ENCODE data around the gene AMBRA1.

The AMBRA1 gene

GRCh38 chr11:46574656-46575055 lies 19.2 kb downstream of the AMBRA1 start:
- no peak for DNase-seq

DNA sequence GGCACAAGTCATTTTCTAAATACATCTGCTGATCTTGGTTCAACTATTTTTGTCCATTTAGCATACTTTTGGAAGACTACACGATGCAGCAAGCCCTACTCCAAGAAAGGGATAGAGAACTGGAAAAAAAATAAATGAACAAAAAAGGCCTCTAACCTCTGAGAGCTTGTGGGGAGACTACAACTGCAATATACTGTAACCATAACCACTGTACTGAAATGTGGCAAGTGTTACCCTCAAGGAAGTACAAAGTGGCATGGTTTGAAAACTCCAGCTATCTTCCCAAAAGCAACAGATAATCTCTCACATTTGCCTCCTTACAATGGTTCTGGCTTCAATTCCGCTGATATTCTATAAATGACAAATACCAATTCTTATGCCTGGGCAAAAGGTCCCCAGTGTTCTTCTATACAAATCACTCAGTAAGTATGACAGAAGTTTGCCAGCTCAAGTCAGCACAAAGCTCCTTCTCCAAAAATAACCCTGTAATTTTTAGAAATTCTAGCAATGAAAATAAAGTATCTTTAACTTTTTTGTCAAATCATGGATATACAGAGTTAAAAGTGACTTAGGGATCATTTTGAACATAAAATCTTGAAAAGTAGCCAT lies 22.9 kb downstream of the AMBRA1 start:
- no peak for DNase-seq

DNA sequence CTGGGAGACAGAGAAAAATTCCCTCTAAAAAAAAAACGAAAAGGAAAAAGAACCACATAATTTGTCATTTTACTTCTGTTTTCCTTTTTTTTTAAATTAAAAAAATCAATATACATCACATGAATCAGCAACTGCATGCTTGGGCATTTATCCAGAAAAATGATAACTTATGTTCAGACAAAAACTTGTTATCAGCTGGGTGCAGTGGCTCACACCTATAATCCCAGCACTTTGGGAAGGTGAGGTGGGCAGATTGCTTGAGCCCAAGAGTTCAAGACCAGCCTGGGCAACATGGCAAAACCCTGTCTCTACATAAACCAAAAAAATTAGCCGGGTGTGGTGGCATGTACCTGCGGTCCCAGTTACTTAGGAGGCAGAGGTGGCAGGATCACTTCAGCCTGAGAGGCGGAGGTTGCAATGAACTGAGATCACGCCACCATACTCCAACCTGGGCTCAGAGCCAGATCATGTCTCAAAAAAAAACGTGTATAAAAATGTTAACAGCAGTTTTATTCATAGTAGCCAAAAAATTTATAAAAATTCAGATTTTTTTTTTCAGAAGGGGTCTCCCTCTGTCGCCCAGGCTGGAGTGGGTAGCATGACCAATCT lies 28.5 kb downstream of the AMBRA1 start:
- DNase-seq = no peak

GRCh38 chr11:46564459-46564858 lies 29.4 kb downstream of the AMBRA1 start:
- DNase-seq = no peak

GRCh38 chr11:46562527-46562926 lies 31.3 kb downstream of the AMBRA1 start:
- DNase-seq = no peak

GRCh38 chr11:46560300-46560991 lies 33.4 kb downstream of the AMBRA1 start:
- no peak for DNase-seq

GRCh38 chr11:46559815-46560214 lies 34.0 kb downstream of the AMBRA1 start:
- no peak for DNase-seq

- DNase-seq = no peak
These were observed 36.1 kb downstream of the AMBRA1 start for GRCh38 chr11:46557684-46558151.

DNA sequence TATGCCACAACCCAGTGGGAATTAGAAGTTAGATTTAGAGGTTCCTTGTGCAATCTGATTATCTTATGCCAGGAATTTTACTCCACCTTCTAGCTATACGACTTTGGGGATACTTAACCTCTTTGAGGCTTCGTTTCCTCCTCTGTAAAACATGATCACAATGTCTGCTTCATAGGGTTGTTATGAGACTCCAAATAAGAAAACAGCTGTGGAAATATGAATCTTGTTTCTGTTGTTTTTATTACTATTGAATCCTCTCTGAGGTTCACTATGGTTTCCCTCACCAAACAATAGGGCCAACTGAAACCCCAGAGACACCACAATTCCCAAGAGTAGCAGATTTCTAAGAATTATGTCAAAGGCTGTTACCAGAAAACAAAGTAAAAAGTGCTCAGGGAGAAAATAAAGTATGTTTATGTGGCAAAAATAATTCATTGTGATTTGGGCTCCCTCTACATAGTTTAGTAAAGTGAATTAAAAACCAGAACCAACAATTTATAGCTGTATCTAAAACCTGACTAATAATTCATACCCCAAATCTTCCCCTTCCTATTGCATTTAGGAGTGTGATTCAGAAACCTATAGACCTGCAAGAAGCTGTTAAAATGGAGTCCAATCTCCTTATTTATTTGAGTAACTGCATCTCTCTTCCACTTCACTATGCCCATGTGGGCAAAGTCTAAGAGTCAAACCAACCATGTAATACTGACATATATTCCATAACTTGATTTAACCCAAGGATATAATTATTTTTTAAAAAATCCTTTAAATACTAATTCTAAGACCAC lies 38.4 kb downstream of the AMBRA1 start:
- no peak for DNase-seq

- no peak for DNase-seq
These were observed 39.3 kb downstream of the AMBRA1 start for GRCh38 chr11:46554213-46555147.

- no peak for DNase-seq
These were observed 40.0 kb downstream of the AMBRA1 start for GRCh38 chr11:46553814-46554212.

DNA sequence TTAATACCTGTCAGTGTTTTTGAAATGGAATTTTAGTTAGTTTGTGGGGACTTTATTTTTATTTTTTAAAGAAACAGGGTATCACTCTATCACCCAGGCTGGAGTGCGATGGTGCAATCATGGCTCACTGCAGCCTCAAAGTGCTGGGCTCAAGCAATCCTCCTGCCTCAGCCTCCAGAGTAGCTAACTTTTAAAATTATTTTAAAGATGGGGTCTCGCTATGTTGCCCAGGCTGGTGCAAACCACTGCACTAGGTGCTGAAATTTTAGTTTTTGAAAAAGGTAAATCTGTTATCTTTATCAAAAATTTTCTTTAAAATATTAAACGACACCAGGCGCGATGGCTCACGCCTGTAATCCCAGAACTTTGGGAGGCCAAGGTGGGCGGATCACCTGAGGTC lies 42.6 kb downstream of the AMBRA1 start:
- DNase-seq = no peak

- DNase-seq = no peak
These were observed 46.2 kb downstream of the AMBRA1 start for GRCh38 chr11:46547579-46547978.

DNA sequence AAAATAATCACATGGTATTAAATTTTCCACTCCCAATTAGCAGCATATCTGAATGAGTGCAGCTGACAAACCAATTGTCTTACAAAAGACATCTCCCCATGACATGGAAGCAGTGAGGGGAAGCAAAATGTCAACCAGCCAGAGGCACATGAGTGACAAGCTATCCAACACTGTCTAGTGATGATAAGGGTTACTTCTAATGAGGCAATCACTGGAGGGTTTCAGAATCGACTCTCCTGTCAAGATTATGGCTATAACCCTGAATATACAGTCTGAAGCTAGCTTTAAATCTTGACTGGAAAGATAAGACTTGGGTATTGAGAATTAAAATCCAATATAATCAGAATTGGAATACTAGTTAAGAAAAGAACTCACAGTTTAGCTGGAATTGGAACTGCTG lies 50.3 kb downstream of the AMBRA1 start:
- no peak for DNase-seq

GRCh38 chr11:46541593-46542371 lies 52.0 kb downstream of the AMBRA1 start:
- DNase-seq = no peak

GRCh38 chr11:46540807-46541206 lies 53.0 kb downstream of the AMBRA1 start:
- DNase-seq = no peak

DNA sequence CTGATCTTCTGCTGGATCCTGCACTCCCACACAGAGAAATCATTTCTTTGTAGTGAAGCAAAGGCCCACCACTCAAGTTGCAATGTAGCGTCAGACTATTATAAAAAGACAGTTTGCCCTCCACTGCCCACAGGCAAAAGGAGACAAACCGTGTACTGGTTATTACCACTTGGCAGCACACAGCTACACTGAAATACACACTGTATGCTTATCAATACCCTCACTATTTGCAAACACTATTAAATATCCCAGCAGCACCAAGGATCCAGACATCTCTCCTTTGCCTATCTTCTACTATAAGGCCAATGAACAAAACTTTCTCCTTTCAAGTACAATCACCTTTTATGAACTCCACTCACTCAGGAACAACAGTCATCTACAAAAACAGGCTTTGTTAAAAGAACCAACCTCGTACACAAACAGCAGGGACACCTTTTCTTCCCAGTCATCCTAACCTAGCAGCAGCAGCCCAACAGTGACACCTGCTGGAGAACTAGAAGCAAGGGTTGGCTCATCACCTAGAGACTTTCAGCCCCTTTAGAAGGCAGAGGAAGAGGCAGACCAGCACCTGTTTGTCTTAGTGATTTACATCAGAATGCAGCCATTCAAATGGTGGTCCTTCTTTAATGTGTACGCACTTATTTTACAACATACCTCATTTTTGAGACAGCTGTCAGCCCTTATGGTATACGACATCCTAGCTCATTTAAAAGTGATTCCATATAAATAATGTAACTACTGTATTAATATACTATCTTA lies 56.1 kb downstream of the AMBRA1 start:
- DNase-seq = no peak

- no peak for DNase-seq
These were observed 56.7 kb downstream of the AMBRA1 start for GRCh38 chr11:46537121-46537520.

DNA sequence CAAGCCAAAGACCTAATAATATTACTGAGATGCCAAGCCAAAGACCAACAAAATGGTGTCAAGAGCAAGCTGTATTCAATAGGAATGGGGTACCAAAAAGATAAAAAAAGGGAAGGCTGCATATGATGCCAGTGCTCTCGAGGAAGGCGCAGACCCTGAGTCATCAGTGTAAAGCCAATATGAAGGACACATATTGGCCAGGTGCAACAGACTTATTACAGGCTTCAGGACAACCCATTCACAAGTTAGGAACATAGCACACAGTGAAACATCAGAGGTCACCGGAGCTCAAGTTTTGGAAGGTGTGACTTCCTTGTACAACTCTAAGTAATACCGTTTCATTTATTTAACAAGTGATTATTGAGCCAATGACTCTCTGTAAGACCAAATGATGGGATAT lies 58.1 kb downstream of the AMBRA1 start:
- no peak for DNase-seq

DNA sequence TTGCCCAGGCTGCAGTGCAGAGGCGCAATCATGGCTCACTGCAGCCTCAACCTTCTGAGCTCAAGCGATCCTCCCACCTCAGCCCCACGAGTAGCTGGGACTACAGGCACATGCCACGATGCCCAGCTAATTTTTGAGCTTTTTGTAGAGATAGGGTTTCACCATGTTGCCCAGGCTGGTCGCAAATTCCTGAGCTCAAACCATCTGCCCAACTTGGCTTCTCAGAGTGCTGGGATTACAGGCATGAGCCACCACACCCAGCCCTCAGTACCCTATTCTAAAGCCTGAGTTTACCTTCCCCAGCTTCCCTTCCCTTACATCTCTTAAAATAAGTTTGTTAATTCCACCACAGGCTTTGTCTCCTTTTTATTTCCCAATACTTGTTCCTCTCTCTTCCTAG lies 59.1 kb downstream of the AMBRA1 start:
- DNase-seq = no peak
